GM18498 (cell line): ENCODE measurements around the gene DENND1A.
A peak's percentile ranks its signal among the peaks of the same experiment; 100 is the strongest.
"Not testable (repeated sequence)": the region's sequence is repeated elsewhere in the genome, so short reads cannot be mapped to it uniquely, and the experiment has no call there.

Experiments
- ATAC-seq: cut with Tn5 transposase; IDR thresholded peaks from one replicate; pipeline ENCODE4 v1.9.1; 2021; ENCODE audit warnings: mild to moderate bottlenecking, moderate library complexity; ENCODE audit not compliant: unreplicated experiment

DENND1A gene, protein sequence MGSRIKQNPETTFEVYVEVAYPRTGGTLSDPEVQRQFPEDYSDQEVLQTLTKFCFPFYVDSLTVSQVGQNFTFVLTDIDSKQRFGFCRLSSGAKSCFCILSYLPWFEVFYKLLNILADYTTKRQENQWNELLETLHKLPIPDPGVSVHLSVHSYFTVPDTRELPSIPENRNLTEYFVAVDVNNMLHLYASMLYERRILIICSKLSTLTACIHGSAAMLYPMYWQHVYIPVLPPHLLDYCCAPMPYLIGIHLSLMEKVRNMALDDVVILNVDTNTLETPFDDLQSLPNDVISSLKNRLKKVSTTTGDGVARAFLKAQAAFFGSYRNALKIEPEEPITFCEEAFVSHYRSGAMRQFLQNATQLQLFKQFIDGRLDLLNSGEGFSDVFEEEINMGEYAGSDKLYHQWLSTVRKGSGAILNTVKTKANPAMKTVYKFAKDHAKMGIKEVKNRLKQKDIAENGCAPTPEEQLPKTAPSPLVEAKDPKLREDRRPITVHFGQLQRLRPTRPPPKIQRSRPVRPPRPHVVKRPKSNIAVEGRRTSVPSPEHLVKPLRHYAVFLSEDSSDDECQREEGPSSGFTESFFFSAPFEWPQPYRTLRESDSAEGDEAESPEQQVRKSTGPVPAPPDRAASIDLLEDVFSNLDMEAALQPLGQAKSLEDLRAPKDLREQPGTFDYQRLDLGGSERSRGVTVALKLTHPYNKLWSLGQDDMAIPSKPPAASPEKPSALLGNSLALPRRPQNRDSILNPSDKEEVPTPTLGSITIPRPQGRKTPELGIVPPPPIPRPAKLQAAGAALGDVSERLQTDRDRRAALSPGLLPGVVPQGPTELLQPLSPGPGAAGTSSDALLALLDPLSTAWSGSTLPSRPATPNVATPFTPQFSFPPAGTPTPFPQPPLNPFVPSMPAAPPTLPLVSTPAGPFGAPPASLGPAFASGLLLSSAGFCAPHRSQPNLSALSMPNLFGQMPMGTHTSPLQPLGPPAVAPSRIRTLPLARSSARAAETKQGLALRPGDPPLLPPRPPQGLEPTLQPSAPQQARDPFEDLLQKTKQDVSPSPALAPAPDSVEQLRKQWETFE

DNA sequence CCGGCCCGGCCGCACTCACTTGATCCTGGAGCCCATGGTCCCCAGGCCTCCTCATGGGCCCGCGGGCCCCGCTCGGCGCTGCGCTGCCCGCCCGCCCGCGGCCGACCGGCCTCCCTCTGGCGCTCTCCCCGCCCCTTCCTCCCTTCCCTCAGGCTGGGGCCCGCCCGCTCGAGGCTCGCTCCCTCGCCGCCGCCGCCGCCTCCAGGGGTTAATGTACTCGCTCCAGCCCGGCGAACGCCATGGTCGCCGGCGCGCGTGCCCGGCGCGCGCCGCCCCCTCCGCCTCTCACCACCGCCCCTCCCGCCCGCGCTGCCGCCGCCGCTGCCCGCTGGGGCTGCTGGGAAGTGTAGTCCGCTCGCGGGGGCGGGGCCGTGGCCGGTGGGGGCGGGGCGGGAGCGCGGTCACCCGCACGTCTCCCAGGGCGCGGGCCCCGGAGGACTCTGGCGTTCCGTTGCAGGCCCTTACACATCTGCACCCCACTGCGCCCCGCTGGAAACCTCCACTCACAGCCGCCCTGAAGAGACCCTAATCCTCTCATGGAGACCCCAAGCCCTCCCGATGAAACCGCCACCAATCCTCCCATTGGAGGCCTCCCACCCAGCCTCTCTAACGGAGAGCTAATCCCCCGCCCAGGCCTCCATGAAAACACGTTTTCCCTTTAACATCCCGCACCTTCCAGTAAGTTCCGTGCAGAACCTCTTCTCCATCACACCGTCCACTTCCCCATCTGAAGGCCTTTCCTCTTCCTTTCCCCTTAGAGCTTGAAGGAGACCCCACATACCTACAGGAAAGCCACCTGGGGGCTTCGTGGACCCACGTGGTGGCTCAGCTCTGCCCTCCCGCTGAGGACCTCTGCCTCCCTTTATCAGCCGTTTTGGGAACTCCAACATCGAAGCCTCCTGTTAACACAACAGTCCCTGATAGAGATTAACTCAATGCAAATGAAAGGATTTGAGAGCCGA, at the start of gene DENND1A:
Gene DENND1A, minus strand, starts transcription at position 257 of the 962 bp plus-strand sequence. Its CDS starts 221 bp downstream, at position 36.
- peak; percentile 78 for ATAC-seq

- no peak for ATAC-seq
Measured at GRCh38 chr9:123978981-123979380, 49.1 kb upstream of the DENND1A start.

DNA sequence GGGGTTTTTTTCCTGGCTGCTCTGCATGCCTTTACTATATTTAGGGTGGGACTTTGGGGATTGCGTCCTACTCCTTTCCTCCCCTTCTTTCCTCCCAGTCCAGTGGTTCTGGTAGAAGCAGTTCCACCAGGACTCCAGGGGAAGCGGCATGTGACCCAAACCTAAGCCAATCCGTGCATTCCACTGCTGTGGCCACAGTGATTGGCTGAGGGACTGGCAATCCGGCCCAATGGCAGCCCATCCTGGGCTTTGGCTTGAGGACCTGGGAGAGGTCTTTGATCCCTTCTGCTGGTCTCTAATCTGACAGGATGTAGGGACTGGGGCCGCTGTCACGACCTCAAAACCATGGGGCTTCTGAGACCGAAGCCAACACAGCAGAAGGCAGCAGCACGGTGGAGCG, 46.7 kb upstream of the DENND1A start:
- not testable (repeated sequence) for ATAC-seq

- no peak for ATAC-seq
Measured at GRCh38 chr9:123975871-123976270, 45.9 kb upstream of the DENND1A start.

GRCh38 chr9:123974471-123974870, 44.5 kb upstream of the DENND1A start:
- no peak for ATAC-seq

DNA sequence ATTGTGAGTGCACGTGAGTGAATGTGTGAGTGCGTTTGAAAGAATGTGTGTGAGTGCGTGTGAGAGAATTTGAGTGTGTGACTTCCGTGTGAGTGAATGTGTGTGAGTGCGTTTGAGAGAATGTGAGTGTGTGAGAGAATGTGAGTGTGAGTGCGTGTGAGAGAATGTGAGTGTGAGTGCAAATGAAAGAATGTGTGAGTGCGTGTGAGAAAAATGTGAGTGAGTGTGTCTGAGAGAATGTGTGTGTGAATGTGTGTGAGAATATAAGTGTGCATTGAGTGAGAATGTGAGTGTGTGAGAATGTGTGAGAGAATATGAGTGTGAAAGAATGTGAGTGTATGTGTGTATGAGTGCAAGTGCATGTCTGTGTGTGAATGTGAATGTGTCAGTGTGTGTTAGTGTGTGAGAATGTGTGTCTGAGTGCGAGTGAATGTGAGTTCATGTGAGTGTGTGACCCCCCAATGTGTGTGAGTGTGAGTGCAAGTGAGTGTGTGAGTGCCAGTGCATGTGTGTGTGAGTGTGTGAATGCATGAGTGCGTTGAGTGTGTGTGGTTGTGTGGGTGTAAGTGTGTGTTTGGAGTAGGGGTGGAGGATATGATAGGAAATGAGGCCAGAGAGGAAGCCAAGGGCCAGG, 43.8 kb upstream of the DENND1A start:
- no peak for ATAC-seq

DNA sequence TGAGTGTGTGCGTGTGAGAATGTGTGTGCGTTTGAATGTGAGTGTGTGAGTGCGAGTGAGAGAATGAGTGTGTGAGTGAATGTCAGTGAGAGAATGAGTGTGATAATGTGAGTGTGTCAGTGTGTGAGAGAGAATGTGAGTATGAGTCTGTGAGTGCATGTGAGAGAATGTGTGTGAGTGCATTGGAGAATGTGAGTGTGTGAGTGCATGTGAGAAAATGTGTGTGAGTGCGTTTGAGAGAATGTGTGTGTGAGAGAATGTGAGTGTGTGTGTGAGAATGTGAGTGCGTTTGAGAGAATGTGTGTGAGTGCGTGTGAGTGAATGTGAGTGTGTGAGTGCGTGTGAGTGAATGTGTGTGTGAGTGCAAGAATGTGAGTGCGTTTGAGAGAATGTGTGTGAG, 42.7 kb upstream of the DENND1A start:
- ATAC-seq: no peak

DNA sequence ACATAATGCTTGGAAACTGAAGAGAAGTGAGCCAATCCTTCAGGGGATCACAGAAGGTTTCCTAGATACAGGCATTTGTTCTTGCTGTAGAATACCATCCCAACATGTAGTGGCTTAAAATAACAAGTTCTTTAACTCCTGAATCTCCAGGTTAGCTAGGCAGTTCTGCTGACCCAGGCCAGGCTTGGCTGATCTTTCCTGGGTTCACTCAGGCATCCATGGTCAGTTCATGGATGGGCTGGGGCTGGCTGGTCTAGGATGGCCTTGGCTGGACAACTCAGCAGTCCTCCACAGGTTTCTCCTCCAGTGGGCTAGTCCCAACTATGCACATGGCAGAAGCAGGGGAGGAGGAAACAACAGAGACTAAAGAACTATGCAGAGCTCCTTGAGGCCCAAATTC, 37.4 kb upstream of the DENND1A start:
- ATAC-seq: no peak

- no peak for ATAC-seq
Measured at GRCh38 chr9:123965801-123966686, 36.1 kb upstream of the DENND1A start.

DNA sequence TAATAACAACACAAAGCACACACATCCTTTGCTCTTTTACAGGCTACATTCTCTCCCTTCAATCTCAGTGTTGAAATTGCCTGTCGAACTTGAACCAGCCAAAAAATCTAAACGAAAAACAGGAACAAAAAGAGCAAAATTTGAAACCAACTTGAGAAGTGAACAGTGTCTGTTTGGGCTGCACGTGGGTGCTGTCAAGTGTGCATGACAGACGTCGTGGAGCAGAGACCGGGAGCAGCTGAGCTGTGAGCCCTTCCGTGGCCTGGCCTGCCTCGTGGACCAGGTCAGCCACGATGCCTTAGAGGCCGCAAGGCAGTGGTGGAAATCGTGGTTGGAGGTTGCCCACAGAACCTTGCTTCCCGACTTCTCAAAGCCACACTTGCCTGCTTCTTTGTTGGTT, 34.8 kb upstream of the DENND1A start:
- ATAC-seq: no peak

- no peak for ATAC-seq
Measured at GRCh38 chr9:123960965-123961364, 31.0 kb upstream of the DENND1A start.

DNA sequence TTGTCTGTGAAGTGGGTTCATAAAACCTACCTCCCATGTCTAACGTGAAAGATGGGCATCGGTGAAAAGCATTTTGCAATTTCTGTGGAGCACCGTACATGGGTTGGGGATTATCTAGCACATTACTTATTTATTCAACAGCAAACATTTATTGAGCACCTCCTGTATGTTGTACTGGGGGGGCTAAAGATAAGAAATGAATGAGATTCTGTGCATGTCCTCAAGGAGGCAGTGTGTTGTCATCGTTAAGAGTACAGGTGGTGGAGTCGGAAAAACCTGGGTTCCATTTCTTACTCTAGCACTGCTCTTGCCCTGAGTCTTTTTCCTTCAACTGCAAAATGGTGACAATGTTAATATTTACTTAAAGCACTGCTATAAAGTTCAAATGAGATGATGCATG, 30.4 kb upstream of the DENND1A start:
- ATAC-seq: no peak

- ATAC-seq: no peak
Measured at GRCh38 chr9:123959787-123960186, 29.9 kb upstream of the DENND1A start.

GRCh38 chr9:123957731-123958130, 27.8 kb upstream of the DENND1A start:
- ATAC-seq: no peak

GRCh38 chr9:123957168-123957721, 27.3 kb upstream of the DENND1A start:
- no peak for ATAC-seq

GRCh38 chr9:123955637-123956036, 25.7 kb upstream of the DENND1A start:
- ATAC-seq: no peak

DNA sequence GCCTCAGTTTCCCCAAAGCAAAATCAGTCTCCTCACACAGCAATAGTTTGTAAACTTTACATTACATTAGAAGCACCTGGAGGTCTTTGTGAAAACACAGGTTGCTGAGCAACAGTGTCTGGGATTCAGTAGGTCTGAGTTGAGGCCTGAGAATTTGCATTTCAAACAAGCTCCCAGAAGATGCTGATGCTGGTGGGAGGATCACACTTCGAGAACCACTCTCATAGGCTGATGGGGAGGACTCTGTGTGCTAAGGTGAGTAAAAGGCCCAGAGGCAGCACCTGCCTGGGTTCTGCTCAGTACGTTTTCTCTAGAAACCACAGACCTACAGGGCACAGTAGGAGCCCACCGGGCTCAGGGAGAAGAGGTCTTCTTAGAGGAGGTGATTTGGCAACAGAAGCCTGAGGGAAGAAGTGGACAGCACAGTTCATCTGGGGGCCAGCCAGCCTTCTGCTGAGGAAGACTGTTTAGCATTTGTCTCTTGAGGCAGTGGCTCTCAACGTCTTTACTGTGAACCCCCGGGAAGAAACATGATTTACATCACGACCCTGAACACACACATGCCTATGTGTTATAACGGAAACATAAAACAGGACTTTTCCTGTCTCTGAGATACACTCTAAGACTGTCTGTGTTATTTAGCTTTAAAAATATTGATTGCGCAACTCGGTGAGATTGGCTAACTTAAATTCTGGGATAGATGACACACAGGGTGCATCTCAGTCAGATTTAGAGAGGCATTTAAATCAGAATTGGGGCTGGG, 24.8 kb upstream of the DENND1A start:
- no peak for ATAC-seq
